ENCODE measurements around the gene DHRS7B.

Gene DHRS7B

GRCh38 chr17:21160401-21160800, 33.6 kb downstream of the DHRS7B start:
- no peaks in the 10 kb centered on the region for H3K27me3 Mint-ChIP-seq

GRCh38 chr17:21161498-21162393, 35.0 kb downstream of the DHRS7B start:
- no peaks in the 10 kb centered on the region for H3K36me3 Mint-ChIP-seq (ENCODE audit: low read depth)
- no peaks in the 10 kb centered on the region for H3K27me3 Mint-ChIP-seq
- no peaks in the 10 kb centered on the region for H3K9me3 Mint-ChIP-seq
- H3K27ac Mint-ChIP-seq, result no peak overlapping the region
- peaks cover 19% of the 10 kb centered on the region for H3K4me1 Mint-ChIP-seq (ENCODE audit: low read depth)
- no peak overlapping the region for H3K4me3 Mint-ChIP-seq

More at GRCh38 chr17:21160401-21160800, 33.6 kb downstream of the DHRS7B start:
- Mint-ChIP-seq H3K36me3 (ENCODE audit: low read depth) (no peaks in the 10 kb centered on the region), H3K27ac (no peak overlapping the region), H3K9me3 (peaks cover 4% of the 10 kb centered on the region), H3K4me3 (no peak overlapping the region), H3K4me1 (ENCODE audit: low read depth) (peaks cover 16% of the 10 kb centered on the region)

GRCh38 chr17:21162394-21162775, 35.6 kb downstream of the DHRS7B start:
- no peaks in the 10 kb centered on the region for H3K9me3 Mint-ChIP-seq
- H3K27ac Mint-ChIP-seq, result no peak overlapping the region
- no peaks in the 10 kb centered on the region for H3K36me3 Mint-ChIP-seq (ENCODE audit: low read depth)
- H3K27me3 Mint-ChIP-seq, result no peaks in the 10 kb centered on the region
- peaks cover 19% of the 10 kb centered on the region for H3K4me1 Mint-ChIP-seq (ENCODE audit: low read depth)
- H3K4me3 Mint-ChIP-seq, result no peak overlapping the region

DNA sequence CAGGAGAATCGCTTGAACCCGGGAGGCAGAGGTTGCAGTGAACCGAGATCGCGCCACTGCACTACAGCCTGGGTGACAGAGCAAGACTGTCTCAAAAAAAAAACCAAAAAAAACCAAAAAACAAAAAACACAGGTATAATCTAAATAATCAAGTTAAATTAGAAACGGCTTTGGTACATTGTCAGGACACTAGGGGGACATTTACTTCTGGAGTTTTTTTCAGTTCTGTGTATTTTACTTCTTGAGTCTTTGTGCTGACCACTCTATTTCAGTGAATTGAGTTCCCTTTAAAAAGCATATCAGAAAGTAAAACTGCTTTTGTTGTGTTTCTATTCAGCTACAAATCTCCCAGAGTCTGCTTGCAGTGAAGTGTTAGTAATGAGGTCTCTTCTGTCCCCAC, 36.3 kb downstream of the DHRS7B start:
- Mint-ChIP-seq H3K4me3 (no peak overlapping the region), H3K9me3 (no peaks in the 10 kb centered on the region), H3K36me3 (ENCODE audit: low read depth) (no peaks in the 10 kb centered on the region), H3K27ac (no peak overlapping the region), H3K4me1 (ENCODE audit: low read depth) (peaks cover 15% of the 10 kb centered on the region), H3K27me3 (no peaks in the 10 kb centered on the region)

DNA sequence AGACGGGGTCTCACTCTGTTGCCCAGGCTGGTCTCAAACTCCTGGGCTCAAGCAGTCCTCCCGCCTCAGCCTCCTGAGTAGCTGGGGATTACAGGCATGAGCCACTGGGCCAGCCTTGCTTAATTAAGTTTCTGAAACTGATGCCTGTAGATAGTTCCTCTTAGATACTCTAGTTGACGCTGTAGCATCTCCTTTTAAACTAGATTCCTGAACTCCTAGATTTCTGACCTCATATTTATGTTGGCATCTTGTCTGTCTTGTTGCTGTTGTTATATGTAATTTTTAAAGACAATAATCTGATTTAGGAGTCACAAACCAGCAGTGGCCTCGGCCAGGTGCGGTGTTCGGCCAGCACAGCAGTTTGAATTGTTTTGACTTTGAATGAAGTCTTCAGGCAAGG, 37.5 kb downstream of the DHRS7B start:
- Mint-ChIP-seq H3K4me1 (ENCODE audit: low read depth) (peaks cover 14% of the 10 kb centered on the region), H3K36me3 (ENCODE audit: low read depth) (no peaks in the 10 kb centered on the region), H3K4me3 (no peak overlapping the region), H3K9me3 (no peaks in the 10 kb centered on the region), H3K27ac (no peak overlapping the region), H3K27me3 (no peaks in the 10 kb centered on the region)

- no peak overlapping the region for H3K27ac Mint-ChIP-seq
- H3K9me3 Mint-ChIP-seq, result no peaks in the 10 kb centered on the region
- H3K27me3 Mint-ChIP-seq, result no peaks in the 10 kb centered on the region
These were observed 37.9 kb downstream of the DHRS7B start for GRCh38 chr17:21164620-21165019.

GRCh38 chr17:21165922-21166594, 39.3 kb downstream of the DHRS7B start:
- Mint-ChIP-seq H3K27ac (no peak overlapping the region), H3K4me3 (no peak overlapping the region), H3K36me3 (ENCODE audit: low read depth) (no peaks in the 10 kb centered on the region), H3K9me3 (no peaks in the 10 kb centered on the region), H3K4me1 (ENCODE audit: low read depth) (peaks cover 17% of the 10 kb centered on the region), H3K27me3 (no peaks in the 10 kb centered on the region)

More at GRCh38 chr17:21164620-21165019, 37.9 kb downstream of the DHRS7B start:
- Mint-ChIP-seq H3K4me3 (no peak overlapping the region), H3K36me3 (ENCODE audit: low read depth) (no peaks in the 10 kb centered on the region), H3K4me1 (ENCODE audit: low read depth) (peaks cover 14% of the 10 kb centered on the region)

DNA sequence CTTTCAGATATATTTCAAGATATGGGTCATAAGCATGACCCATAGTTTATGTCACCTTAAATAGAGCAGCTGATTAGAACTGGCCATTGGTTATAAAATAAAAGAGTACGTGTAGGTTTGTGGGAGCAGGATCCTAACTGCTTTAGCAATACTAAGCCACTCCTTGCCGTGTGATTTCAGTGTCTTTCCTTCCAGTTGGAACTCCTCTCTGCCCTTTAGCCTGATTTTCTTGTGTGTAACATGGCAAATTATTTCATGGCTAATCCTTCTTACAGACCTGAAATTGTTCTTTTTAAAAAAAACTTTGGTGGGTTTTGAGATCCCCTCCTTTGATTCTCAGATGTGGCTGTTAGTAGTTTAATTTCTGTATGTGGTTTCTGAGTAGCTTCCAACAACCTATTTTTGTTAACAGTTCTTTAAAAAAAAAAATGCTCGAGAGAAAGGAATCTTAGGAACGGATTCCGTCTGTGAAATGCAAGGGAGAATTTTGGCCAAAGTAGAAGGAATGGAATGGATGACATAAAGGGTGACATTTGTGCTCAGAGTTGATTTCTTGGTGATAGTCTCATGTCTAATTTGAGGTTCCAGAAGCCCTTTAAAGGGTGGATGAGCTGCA, 39.9 kb downstream of the DHRS7B start:
- Mint-ChIP-seq H3K9me3 (no peaks in the 10 kb centered on the region), H3K27ac (no peak overlapping the region), H3K36me3 (ENCODE audit: low read depth) (no peaks in the 10 kb centered on the region), H3K4me3 (no peak overlapping the region), H3K4me1 (ENCODE audit: low read depth) (peaks cover 23% of the 10 kb centered on the region), H3K27me3 (no peaks in the 10 kb centered on the region)

- Mint-ChIP-seq H3K4me3 (no peak overlapping the region), H3K27me3 (no peaks in the 10 kb centered on the region), H3K36me3 (ENCODE audit: low read depth) (no peaks in the 10 kb centered on the region), H3K27ac (no peak overlapping the region), H3K9me3 (no peaks in the 10 kb centered on the region), H3K4me1 (ENCODE audit: low read depth) (peaks cover 27% of the 10 kb centered on the region)
These were observed 40.5 kb downstream of the DHRS7B start for GRCh38 chr17:21167303-21167702.

- peaks cover 7% of the 10 kb centered on the region for H3K36me3 Mint-ChIP-seq (ENCODE audit: low read depth)
- peaks cover 24% of the 10 kb centered on the region for H3K4me1 Mint-ChIP-seq (ENCODE audit: low read depth)
- no peaks in the 10 kb centered on the region for H3K9me3 Mint-ChIP-seq
- no peaks in the 10 kb centered on the region for H3K27me3 Mint-ChIP-seq
- H3K4me3 Mint-ChIP-seq, result no peak overlapping the region
- no peak overlapping the region for H3K27ac Mint-ChIP-seq
These were observed 41.7 kb downstream of the DHRS7B start for GRCh38 chr17:21168555-21168865.

- H3K4me1 Mint-ChIP-seq (ENCODE audit: low read depth), result peaks cover 24% of the 10 kb centered on the region
- no peak overlapping the region for H3K27ac Mint-ChIP-seq
- peaks cover 10% of the 10 kb centered on the region for H3K36me3 Mint-ChIP-seq (ENCODE audit: low read depth)
- H3K9me3 Mint-ChIP-seq, result no peaks in the 10 kb centered on the region
- no peak overlapping the region for H3K4me3 Mint-ChIP-seq
- H3K27me3 Mint-ChIP-seq, result no peaks in the 10 kb centered on the region
These were observed 42.7 kb downstream of the DHRS7B start for GRCh38 chr17:21169496-21169895.

DNA sequence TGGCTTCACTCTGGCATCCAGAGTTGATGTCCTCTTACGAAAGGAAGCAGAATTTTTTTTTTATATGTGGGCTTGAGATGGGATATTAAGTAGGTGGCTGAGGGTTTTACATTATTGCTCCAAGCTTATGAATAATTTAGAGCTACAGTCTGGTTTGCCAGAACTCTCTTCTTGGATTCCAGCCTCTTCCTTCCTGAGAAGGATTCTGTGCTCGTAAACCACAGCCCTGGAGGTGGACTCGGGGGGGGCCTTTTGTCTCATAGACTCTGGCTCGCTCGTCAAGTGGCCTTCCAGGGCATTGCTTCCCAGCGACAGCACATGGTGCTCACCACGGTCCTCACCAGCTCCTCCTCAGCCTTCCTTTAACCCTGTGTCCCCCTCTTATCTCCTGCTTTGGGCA, 44.0 kb downstream of the DHRS7B start:
- peaks cover 24% of the 10 kb centered on the region for H3K4me1 Mint-ChIP-seq (ENCODE audit: low read depth)
- peaks cover 12% of the 10 kb centered on the region for H3K36me3 Mint-ChIP-seq (ENCODE audit: low read depth)
- H3K4me3 Mint-ChIP-seq, result no peak overlapping the region
- H3K27me3 Mint-ChIP-seq, result no peaks in the 10 kb centered on the region
- H3K9me3 Mint-ChIP-seq, result no peaks in the 10 kb centered on the region
- H3K27ac Mint-ChIP-seq, result no peak overlapping the region

DNA sequence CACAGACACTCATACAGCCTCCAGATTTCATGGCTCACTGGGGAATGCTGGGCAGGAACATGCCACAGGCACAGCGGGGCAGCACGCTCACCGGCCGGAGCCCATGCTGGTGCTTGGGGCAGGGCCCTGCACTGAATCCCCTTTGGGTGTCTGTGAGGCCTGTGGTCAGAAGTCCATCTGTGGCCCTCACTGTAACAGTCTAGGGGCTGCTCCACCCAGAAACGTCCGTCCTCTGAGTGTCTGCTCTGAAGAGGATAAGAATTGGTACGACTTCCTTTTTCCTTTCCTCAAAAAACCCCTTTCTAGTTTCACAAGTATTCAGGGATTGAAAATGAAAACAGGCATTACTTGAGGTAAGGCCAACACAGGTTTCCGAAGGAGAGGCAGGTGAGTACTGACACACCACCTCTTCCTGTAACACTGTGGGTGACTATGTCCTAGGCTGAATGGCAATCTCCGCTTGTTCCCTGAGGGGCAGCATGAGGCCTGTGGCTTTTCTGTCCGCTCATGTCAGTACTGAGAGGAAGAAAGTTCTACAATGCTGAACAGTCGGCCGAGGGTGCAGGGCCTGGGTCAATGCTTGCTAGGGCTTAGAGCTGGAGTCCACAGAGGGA, 44.7 kb downstream of the DHRS7B start:
- Mint-ChIP-seq H3K27ac (peak overlapping the region; percentile 32), H3K4me3 (no peak overlapping the region), H3K9me3 (no peaks in the 10 kb centered on the region), H3K36me3 (ENCODE audit: low read depth) (peaks cover 12% of the 10 kb centered on the region), H3K4me1 (ENCODE audit: low read depth) (peaks cover 24% of the 10 kb centered on the region), H3K27me3 (no peaks in the 10 kb centered on the region)

DNA sequence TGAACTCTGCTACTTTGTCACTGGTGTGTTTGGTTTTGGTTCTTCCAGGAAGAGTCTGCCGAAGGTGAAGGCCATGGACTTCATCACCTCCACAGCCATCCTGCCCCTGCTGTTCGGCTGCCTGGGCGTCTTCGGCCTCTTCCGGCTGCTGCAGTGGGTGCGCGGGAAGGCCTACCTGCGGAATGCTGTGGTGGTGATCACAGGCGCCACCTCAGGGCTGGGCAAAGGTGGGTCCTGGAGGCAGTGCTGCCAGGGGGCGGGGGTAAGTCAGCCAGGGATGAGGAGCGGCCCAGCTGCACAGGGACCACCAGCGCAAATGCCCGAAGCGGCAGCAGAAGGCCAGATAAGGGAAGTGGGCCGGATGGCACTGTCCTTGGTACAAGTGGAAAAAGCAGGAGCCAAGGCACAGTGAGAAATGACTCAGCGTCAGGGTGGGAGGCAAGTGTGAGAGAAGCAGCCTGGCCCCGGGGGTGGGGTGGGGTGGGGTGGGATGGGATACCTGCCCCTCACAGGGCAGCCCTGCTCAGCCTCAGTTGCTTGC, 45.3 kb downstream of the DHRS7B start:
- H3K9me3 Mint-ChIP-seq, result no peaks in the 10 kb centered on the region
- H3K4me1 Mint-ChIP-seq (ENCODE audit: low read depth), result peaks cover 19% of the 10 kb centered on the region

GRCh38 chr17:21172846-21173245, 46.1 kb downstream of the DHRS7B start:
- H3K9me3 Mint-ChIP-seq, result no peaks in the 10 kb centered on the region
- peaks cover 12% of the 10 kb centered on the region for H3K36me3 Mint-ChIP-seq (ENCODE audit: low read depth)
- H3K27ac Mint-ChIP-seq, result no peak overlapping the region
- H3K27me3 Mint-ChIP-seq, result no peaks in the 10 kb centered on the region
- H3K4me3 Mint-ChIP-seq, result no peak overlapping the region
- peaks cover 13% of the 10 kb centered on the region for H3K4me1 Mint-ChIP-seq (ENCODE audit: low read depth)

More for the DNA sequence above, 45.3 kb downstream of the DHRS7B start:
- Mint-ChIP-seq H3K27ac (peak overlapping the region; percentile 32), H3K36me3 (ENCODE audit: low read depth) (peaks cover 12% of the 10 kb centered on the region), H3K4me3 (no peak overlapping the region), H3K27me3 (no peaks in the 10 kb centered on the region)
